IMR-90 (cell line): Measurements from ENCODE around the gene HIF1A. TPM values are rescaled to one million over a fixed set of nuclear protein-coding genes. Genes with fewer than 3 reads are reported as not detected.

Experiments used
- ATAC-seq: fragments of 200-7000 bp; cut with Tn5 transposase; 2 replicates; pipeline ENCODE4 v1.9.1; 2020; ENCODE audit warnings: low read depth, mild to moderate bottlenecking, moderate library complexity
- BruUV-seq: library from RNA; stranded (reverse); fragments of 400-500 nt; replicated peaks from 2 replicates; lab custom pipeline; 2021; lab: Mats Ljungman, UMichigan
- CTCF ChIA-PET: fragments of 300-600 bp; formaldehyde crosslinking; extraction: SDS; loops from one replicate; lab custom pipeline; 2021; ENCODE audit warnings: antibody characterized with exemption; lab: Yijun Ruan, JAX
- POLR2A ChIA-PET: fragments of 300-600 bp; sonication (Branson Sonifier 250); formaldehyde crosslinking; loops from one replicate; lab custom pipeline; 2022; ENCODE audit warnings: antibody characterized with exemption; ENCODE audit not compliant: unreplicated experiment; lab: Charles Lee
- DNase-seq: peaks from one replicate; pipeline ENCODE4 v3.0.0; 2013
- H2AFZ ChIP-seq: replicated peaks from 2 replicates; pipeline ENCODE3; 2013; ENCODE audit warnings: low read length, mild to moderate bottlenecking; ENCODE audit not compliant: poor library complexity
- H2AK5ac ChIP-seq: 2 replicates; pipeline ENCODE4 v1.6.1; 2013; ENCODE audit warnings: low read depth, low read length, inconsistent platforms
- H2AK9ac ChIP-seq: replicated peaks from 2 replicates; pipeline ENCODE3; 2013; ENCODE audit warnings: mild to moderate bottlenecking, low read depth, low read length, moderate library complexity; ENCODE audit not compliant: poor library complexity
- H2BK120ac ChIP-seq: 2 replicates; pipeline ENCODE4 v1.6.1; 2013; ENCODE audit warnings: low read depth, low read length, inconsistent platforms
- H2BK15ac ChIP-seq: 3 replicates; pipeline ENCODE4 v1.6.1; 2013; ENCODE audit warnings: low read depth, low read length, inconsistent platforms
- H2BK20ac ChIP-seq: 2 replicates; pipeline ENCODE4 v1.6.1; 2013; ENCODE audit warnings: low read depth, mild to moderate bottlenecking, inconsistent platforms, low read length, moderate library complexity
- H2BK5ac ChIP-seq: 2 replicates; pipeline ENCODE4 v1.6.1; 2013; ENCODE audit warnings: mild to moderate bottlenecking, low read depth, low read length, inconsistent platforms; ENCODE audit not compliant: poor library complexity, severe bottlenecking
- H3K14ac ChIP-seq: replicated peaks from 2 replicates; pipeline ENCODE4 v1.6.1; 2013; ENCODE audit warnings: low read depth, low read length, inconsistent platforms
- H3K18ac ChIP-seq: 2 replicates; pipeline ENCODE4 v1.6.1; 2013; ENCODE audit warnings: low read depth, low read length, control low read depth
- H3K23ac ChIP-seq: 2 replicates; pipeline ENCODE4 v1.6.1; 2013; ENCODE audit warnings: low read depth, low read length, inconsistent platforms
- H3K27ac ChIP-seq: 2 replicates; pipeline ENCODE4 v1.5.1; 2013; ENCODE audit warnings: mild to moderate bottlenecking, control low read depth, low read length; ENCODE audit not compliant: insufficient read depth
- H3K27me3 ChIP-seq: 2 replicates; pipeline ENCODE4 v1.6.1; 2013; ENCODE audit warnings: low read length; ENCODE audit not compliant: control insufficient read depth, insufficient read depth
- H3K36me3 ChIP-seq: 2 replicates; pipeline ENCODE4 v1.6.1; 2013; ENCODE audit warnings: low read length, mixed read lengths; ENCODE audit not compliant: control insufficient read depth, insufficient read depth
- H3K4ac ChIP-seq: 2 replicates; pipeline ENCODE4 v1.6.1; 2013; ENCODE audit warnings: low read depth, low read length, inconsistent platforms
- H3K4me1 ChIP-seq: 2 replicates; pipeline ENCODE4 v1.6.1; 2013; ENCODE audit warnings: low read length, mixed read lengths; ENCODE audit not compliant: control insufficient read depth, insufficient read depth
- H3K4me2 ChIP-seq: 2 replicates; pipeline ENCODE4 v1.6.1; 2013; ENCODE audit warnings: low read depth, mild to moderate bottlenecking, control low read depth, low read length, moderate library complexity
- H3K4me3 ChIP-seq: 2 replicates; pipeline ENCODE4 v1.5.1; 2013; ENCODE audit warnings: low read depth, mild to moderate bottlenecking, control low read depth, low read length, moderate library complexity; ENCODE audit not compliant: insufficient read depth
- H3K56ac ChIP-seq: 2 replicates; pipeline ENCODE4 v1.6.1; 2013; ENCODE audit warnings: low read length, inconsistent platforms; ENCODE audit not compliant: insufficient read depth; ENCODE audit errors: extremely low read depth
- H3K79me1 ChIP-seq, 2 experiments: 2 replicates each; pipeline ENCODE4 v1.6.1; 2013; ENCODE audit warnings: low read length in 2 of 2, inconsistent platforms in 1 of 2, low read depth in 1 of 2
- H3K9ac ChIP-seq: 2 replicates; pipeline ENCODE4 v1.6.1; 2013; ENCODE audit warnings: low read depth, low read length, control low read depth
- H3K9me1 ChIP-seq: 2 replicates; pipeline ENCODE4 v1.6.1; 2013; ENCODE audit warnings: low read length, inconsistent platforms; ENCODE audit not compliant: insufficient read depth
- H3K9me3 ChIP-seq: 2 replicates; pipeline ENCODE4 v1.6.1; 2013; ENCODE audit warnings: low read length; ENCODE audit not compliant: control insufficient read depth, insufficient read depth
- H4K20me1 ChIP-seq: 2 replicates; pipeline ENCODE4 v1.6.1; 2013; ENCODE audit warnings: low read length, inconsistent platforms; ENCODE audit not compliant: insufficient read depth
- H4K5ac ChIP-seq: 2 replicates; pipeline ENCODE4 v1.6.1; 2013; ENCODE audit warnings: mild to moderate bottlenecking, low read depth, low read length, control low read depth
- H4K8ac ChIP-seq, 2 experiments: 2 replicates each; pipeline ENCODE4 v1.6.1; 2013; ENCODE audit warnings: low read depth in 2 of 2, low read length in 2 of 2, control low read depth in 1 of 2, inconsistent platforms in 1 of 2
- H4K91ac ChIP-seq: 2 replicates; pipeline ENCODE4 v1.6.1; 2013; ENCODE audit warnings: low read depth, low read length, inconsistent platforms; ENCODE audit not compliant: insufficient read depth
- BHLHE40 ChIP-seq: fragments of 150-350 bp; IDR thresholded peaks from 2 replicates; pipeline ENCODE4 v1.6.1; 2016; ENCODE audit warnings: mild to moderate bottlenecking, low read depth, low read length
- FOS ChIP-seq: fragments of 150-350 bp; IDR thresholded peaks from 2 replicates; pipeline ENCODE4 v1.6.1; 2016; ENCODE audit warnings: low read depth, low read length
- MAZ ChIP-seq: IDR thresholded peaks from 2 replicates; pipeline ENCODE4 v1.6.1; 2012; ENCODE audit warnings: low read depth, mild to moderate bottlenecking, low read length, improper control_type of control experiment, moderate library complexity, borderline replicate concordance
- NFE2L2 ChIP-seq: fragments of 150-350 bp; IDR thresholded peaks from 2 replicates; pipeline ENCODE4 v1.6.1; 2016; ENCODE audit warnings: low read depth, mild to moderate bottlenecking, low read length
- POLR2A ChIP-seq: IDR thresholded peaks from 2 replicates; pipeline ENCODE4 v1.6.1; 2012; ENCODE audit warnings: mild to moderate bottlenecking, low read depth, low read length
- RAD21 ChIP-seq: IDR thresholded peaks from 2 replicates; pipeline ENCODE4 v1.6.1; 2012; ENCODE audit warnings: low read length, improper control_type of control experiment
- RCOR1 ChIP-seq: IDR thresholded peaks from 2 replicates; pipeline ENCODE4 v1.6.1; 2012; ENCODE audit warnings: mild to moderate bottlenecking, low read length, improper control_type of control experiment; ENCODE audit not compliant: insufficient replicate concordance
- RFX5 ChIP-seq: IDR thresholded peaks from 2 replicates; pipeline ENCODE4 v1.8.0; 2012; ENCODE audit warnings: low read depth, mild to moderate bottlenecking, low read length, moderate library complexity
- SMC3 ChIP-seq: fragments of 150-350 bp; IDR thresholded peaks from 2 replicates; pipeline ENCODE4 v1.6.1; 2016; ENCODE audit warnings: low read depth, mild to moderate bottlenecking, antibody characterized with exemption, low read length, moderate library complexity
- WGBS, 2 experiments: methylation state at CpG; one replicate each; pipeline versions ENCODE4 v1.1.5 to v1.1.7; 2013; ENCODE audit warnings: missing lambda C conversion rate in 2 of 2; ENCODE audit not compliant: insufficient read length in 1 of 2; ENCODE audit errors: extremely low coverage in 2 of 2; 5-methylcytosine and 5-hydroxymethylcytosine counted together
- dilution Hi-C: fragments of 300-500 bp; cut with HindIII; formaldehyde crosslinking; loops from one replicate; pipeline ENCODE4 v1.14.3; 2018; ENCODE audit warnings: low sequenced_read_pairs; ENCODE audit not compliant: unreplicated experiment
- in situ Hi-C: fragments of 300-500 bp; cut with MboI; formaldehyde crosslinking; loops from 3 replicates; pipeline ENCODE4 v1.14.3; 2019; ENCODE audit warnings: low sequenced_read_pairs, inconsistent platforms, mixed read lengths
- intact Hi-C: fragments of 100-400 bp; cut with micrococcal nuclease; formaldehyde crosslinking; loops from 2 replicates; pipeline ENCODE4 v1.10.0; 2022
- polyA plus RNA-seq, 3 experiments: library from polyadenylated mRNA; depleted of rRNA; stranded (reverse); fragments of >200 nt; gene quantifications; 2 replicates each; pipeline ENCODE4 v1.2.3, GENCODE V29; 2012; ENCODE audit warnings: low replicate concordance in 1 of 3
- total RNA-seq: library from RNA; depleted of rRNA; stranded (reverse); fragments of >200 nt; gene quantifications from 2 replicates; pipeline ENCODE4 v1.2.3, GENCODE V29; 2012
- TF ChIP-seq, protein P1 (sequence below): conservative IDR thresholded peaks from 2 replicates; pipeline ENCODE4 v1.5.1; 2012; ENCODE audit warnings: mild to moderate bottlenecking, low read depth, low read length, improper control_type of control experiment
- TF ChIP-seq, protein P2 (sequence below): fragments of 150-350 bp; IDR thresholded peaks from 2 replicates; pipeline ENCODE4 v1.6.1; 2016; ENCODE audit warnings: low read depth, mild to moderate bottlenecking, low read length, moderate library complexity, borderline replicate concordance

The HIF1A gene
- total and polyA plus RNA-seq, 2 of the 4 experiments (the other 2 are of a cell fraction): 128 to 301 TPM

DNA sequence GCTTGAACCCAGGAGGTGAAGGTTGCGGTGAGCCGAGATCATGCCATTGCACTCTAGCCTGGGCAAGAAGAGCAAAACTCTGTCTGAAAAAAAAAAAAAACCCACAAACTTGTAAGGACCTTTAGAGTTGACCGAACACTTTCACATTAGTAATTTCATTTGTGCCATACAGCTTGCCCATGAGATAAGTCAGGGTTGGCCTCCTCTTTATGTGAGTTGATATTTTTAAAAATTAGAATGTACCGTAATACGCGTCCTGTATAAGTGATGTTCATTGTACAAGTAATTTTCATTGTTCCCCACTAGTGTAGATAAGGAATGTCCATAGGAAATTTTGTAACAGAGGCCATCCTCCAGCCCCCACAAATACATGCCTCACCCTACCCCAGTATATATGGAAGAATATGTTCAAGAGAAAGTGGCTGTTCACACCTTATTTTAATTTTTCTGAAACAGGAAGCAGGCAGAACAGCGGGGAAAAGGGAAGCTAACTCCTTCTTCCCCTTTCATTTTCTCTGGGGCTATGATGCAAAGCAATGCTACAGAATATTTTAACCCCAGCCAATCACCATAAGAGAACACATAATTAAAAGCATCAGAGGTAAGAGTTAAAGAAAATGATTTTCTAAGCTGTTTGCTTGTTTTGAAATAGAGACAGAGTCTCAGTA is 31.9 kb upstream of the HIF1A start:
- Histone ChIP-seq H3K36me3 (no peaks in the 10 kb centered on the region), H2AFZ (no peak overlapping the region), H3K18ac (no peak overlapping the region), H3K79me1 (peaks cover 0 to 5% of the 10 kb centered on the region in 2 experiments; a peak in 2 of 4 replicates), H2AK5ac (peak overlapping the region; percentile 47; the same call in 1 of the 2 replicates), H3K23ac (no peak overlapping the region), H2BK5ac (no peak overlapping the region), H2BK15ac (peak overlapping the region; percentile 65; the same call in 2 of the 3 replicates), H3K56ac (no peak overlapping the region), H3K4me1 (peaks cover 14% of the 10 kb centered on the region), H3K14ac (0 out of 2 replicates have a peak overlapping the region, but pooled peaks have one; percentile 36), H3K4me3 (no peak overlapping the region), H3K27me3 (no peaks in the 10 kb centered on the region), H4K5ac (no peak overlapping the region), H3K27ac (no peak overlapping the region), H2BK120ac (peak overlapping the region; percentile 32), H3K4ac (0 out of 2 replicates have a peak overlapping the region, but pooled peaks have one; percentile 19), H3K4me2 (no peak overlapping the region), H2AK9ac (no peak overlapping the region), H4K91ac (no peak overlapping the region; the same call in 1 of the 2 replicates), H3K9me3 (no peaks in the 10 kb centered on the region), H4K20me1 (no peaks in the 10 kb centered on the region), H2BK20ac (peak overlapping the region; percentile 72), H3K9me1 (peaks cover 7% of the 10 kb centered on the region), H3K9ac (no peak overlapping the region), H4K8ac (no peak overlapping the region)
- no peak for ATAC-seq
- DNase-seq: no peak
- TF ChIP-seq, protein P1, sequence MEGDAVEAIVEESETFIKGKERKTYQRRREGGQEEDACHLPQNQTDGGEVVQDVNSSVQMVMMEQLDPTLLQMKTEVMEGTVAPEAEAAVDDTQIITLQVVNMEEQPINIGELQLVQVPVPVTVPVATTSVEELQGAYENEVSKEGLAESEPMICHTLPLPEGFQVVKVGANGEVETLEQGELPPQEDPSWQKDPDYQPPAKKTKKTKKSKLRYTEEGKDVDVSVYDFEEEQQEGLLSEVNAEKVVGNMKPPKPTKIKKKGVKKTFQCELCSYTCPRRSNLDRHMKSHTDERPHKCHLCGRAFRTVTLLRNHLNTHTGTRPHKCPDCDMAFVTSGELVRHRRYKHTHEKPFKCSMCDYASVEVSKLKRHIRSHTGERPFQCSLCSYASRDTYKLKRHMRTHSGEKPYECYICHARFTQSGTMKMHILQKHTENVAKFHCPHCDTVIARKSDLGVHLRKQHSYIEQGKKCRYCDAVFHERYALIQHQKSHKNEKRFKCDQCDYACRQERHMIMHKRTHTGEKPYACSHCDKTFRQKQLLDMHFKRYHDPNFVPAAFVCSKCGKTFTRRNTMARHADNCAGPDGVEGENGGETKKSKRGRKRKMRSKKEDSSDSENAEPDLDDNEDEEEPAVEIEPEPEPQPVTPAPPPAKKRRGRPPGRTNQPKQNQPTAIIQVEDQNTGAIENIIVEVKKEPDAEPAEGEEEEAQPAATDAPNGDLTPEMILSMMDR: no peak
- TF ChIP-seq, protein P2, sequence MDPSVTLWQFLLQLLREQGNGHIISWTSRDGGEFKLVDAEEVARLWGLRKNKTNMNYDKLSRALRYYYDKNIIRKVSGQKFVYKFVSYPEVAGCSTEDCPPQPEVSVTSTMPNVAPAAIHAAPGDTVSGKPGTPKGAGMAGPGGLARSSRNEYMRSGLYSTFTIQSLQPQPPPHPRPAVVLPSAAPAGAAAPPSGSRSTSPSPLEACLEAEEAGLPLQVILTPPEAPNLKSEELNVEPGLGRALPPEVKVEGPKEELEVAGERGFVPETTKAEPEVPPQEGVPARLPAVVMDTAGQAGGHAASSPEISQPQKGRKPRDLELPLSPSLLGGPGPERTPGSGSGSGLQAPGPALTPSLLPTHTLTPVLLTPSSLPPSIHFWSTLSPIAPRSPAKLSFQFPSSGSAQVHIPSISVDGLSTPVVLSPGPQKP: no peak
- TF ChIP-seq FOS (no peak), SMC3 (no peak), NFE2L2 (no peak), MAZ (no peak), RAD21 (no peak), RFX5 (no peak), BHLHE40 (no peak), RCOR1 (no peak), POLR2A (no peak)
- no TSS peak for BruUV-seq
- POLR2A ChIA-PET: no interaction called here
- intact Hi-C loops: no loop called here
- WGBS, 2 experiments: no CpG with 5 or more reads among the region's 7 CpGs
- CTCF ChIA-PET: interaction anchor here (0.6 kb wide), 1 partner anchor 84 kb away, joined by 5 read pairs; no protein-coding TSS in a partner anchor
- dilution Hi-C loops: no loop called here
- in situ Hi-C loops: no loop called here
